Measurements from ENCODE around the gene ERBB3.

DNA sequence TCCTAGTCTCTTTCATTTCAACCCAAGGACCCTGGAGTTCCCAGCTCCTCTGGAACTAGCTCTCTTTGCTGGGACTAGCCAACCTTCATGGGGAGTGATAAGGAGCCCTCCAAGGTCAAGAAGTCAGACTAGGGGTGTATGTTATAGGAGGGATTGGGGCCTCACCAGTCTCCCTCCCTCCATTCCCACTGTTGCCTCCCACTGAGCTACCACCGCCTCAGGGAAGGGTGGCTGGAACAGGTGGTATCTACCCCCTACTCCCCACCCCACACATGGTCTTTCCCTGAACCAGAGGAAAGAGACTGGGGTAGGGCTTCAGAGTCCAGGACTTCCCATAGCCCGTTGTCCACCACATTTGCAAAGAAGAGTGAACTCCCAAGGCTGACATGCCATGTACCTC, 2.4 kb downstream of the ERBB3 start:
- TF ChIP-seq, protein P1, sequence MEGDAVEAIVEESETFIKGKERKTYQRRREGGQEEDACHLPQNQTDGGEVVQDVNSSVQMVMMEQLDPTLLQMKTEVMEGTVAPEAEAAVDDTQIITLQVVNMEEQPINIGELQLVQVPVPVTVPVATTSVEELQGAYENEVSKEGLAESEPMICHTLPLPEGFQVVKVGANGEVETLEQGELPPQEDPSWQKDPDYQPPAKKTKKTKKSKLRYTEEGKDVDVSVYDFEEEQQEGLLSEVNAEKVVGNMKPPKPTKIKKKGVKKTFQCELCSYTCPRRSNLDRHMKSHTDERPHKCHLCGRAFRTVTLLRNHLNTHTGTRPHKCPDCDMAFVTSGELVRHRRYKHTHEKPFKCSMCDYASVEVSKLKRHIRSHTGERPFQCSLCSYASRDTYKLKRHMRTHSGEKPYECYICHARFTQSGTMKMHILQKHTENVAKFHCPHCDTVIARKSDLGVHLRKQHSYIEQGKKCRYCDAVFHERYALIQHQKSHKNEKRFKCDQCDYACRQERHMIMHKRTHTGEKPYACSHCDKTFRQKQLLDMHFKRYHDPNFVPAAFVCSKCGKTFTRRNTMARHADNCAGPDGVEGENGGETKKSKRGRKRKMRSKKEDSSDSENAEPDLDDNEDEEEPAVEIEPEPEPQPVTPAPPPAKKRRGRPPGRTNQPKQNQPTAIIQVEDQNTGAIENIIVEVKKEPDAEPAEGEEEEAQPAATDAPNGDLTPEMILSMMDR (conservative IDR thresholded peaks at IDR 0.05; ENCODE audit: low read depth, low read length) = no peak
- no peak for TF ChIP-seq EZH2 (IDR thresholded peaks at IDR 0.05; ENCODE audit: low read length, unreplicated experiment)

Measured in PC-3 (cell line).